PC-3 (cell line): ENCODE results near the gene POU2AF2. TPM values are rescaled to one million over a fixed set of nuclear protein-coding genes. Genes with fewer than 3 reads are reported as not detected.

ENCODE experiments used
- ATAC-seq: fragments of 200-7000 bp; cut with Tn5 transposase; 2 replicates; pipeline ENCODE4 v1.9.1; 2020; ENCODE audit warnings: mild to moderate bottlenecking, moderate library complexity
- BruUV-seq: library from RNA; stranded (reverse); fragments of 400-500 nt; replicated peaks from 2 replicates; lab custom pipeline; 2021; lab: Mats Ljungman, UMichigan
- CTCF ChIA-PET: fragments of 300-600 bp; sonication (Branson Sonifier 250); formaldehyde crosslinking; loops from one replicate; lab custom pipeline; 2022; ENCODE audit warnings: antibody characterized with exemption; lab: Charles Lee
- POLR2A ChIA-PET: fragments of 300-600 bp; sonication (Branson Sonifier 250); formaldehyde crosslinking; loops from one replicate; lab custom pipeline; 2022; ENCODE audit warnings: antibody characterized with exemption; ENCODE audit not compliant: unreplicated experiment; lab: Charles Lee
- DNase-seq: peaks from one replicate; pipeline ENCODE4 v3.0.0-alpha.2; 2015
- H2AFZ ChIP-seq: fragments of 300-600 bp; sonication (generic); 2 replicates; pipeline ENCODE4 v1.6.0; 2016; ENCODE audit warnings: antibody characterized with exemption, low read length
- H3F3A ChIP-seq: fragments of 300-600 bp; sonication (generic); one replicate; pipeline ENCODE4 v1.6.0; 2017; ENCODE audit warnings: antibody characterized with exemption, low read length, control low read depth, mild to moderate bottlenecking; ENCODE audit not compliant: unreplicated experiment
- H3K27ac ChIP-seq: fragments of 300-600 bp; sonication (generic); 2 replicates; pipeline ENCODE4 v1.5.1; 2016; ENCODE audit warnings: mild to moderate bottlenecking, low read length
- H3K27me3 ChIP-seq: fragments of 300-600 bp; sonication (generic); 2 replicates; pipeline ENCODE4 v1.6.1; 2016; ENCODE audit warnings: low read length, mixed read lengths
- H3K36me3 ChIP-seq: fragments of 300-600 bp; sonication (generic); 2 replicates; pipeline ENCODE4 v1.6.1; 2016; ENCODE audit warnings: low read depth, mixed run types, low read length, mixed read lengths
- H3K4me1 ChIP-seq: fragments of 300-600 bp; sonication (generic); 2 replicates; pipeline ENCODE4 v1.5.1; 2016; ENCODE audit warnings: low read length; ENCODE audit not compliant: insufficient read depth
- H3K4me2 ChIP-seq: fragments of 300-600 bp; sonication (generic); 2 replicates; pipeline ENCODE4 v1.6.0; 2016; ENCODE audit warnings: low read length
- H3K4me3 ChIP-seq: fragments of 300-600 bp; sonication (generic); 2 replicates; pipeline ENCODE4 v1.5.1; 2016; ENCODE audit warnings: mild to moderate bottlenecking, low read length, mixed read lengths
- H3K79me2 ChIP-seq: fragments of 300-600 bp; sonication (generic); 2 replicates; pipeline ENCODE4 v1.6.1; 2017; ENCODE audit warnings: low read length, mixed read lengths
- H3K9ac ChIP-seq: fragments of 300-600 bp; sonication (generic); 2 replicates; pipeline ENCODE4 v1.6.0; 2016; ENCODE audit warnings: mild to moderate bottlenecking, low read length
- H3K9me2 ChIP-seq: fragments of 300-600 bp; sonication (generic); replicated peaks from 2 replicates; pipeline ENCODE4 v1.6.1; 2016; ENCODE audit warnings: mixed run types, low read length, mixed read lengths
- H3K9me3 ChIP-seq: fragments of 300-600 bp; sonication (generic); 2 replicates; pipeline ENCODE4 v1.6.1; 2016; ENCODE audit warnings: low read length, mixed read lengths
- H4K20me1 ChIP-seq: fragments of 300-600 bp; sonication (generic); 2 replicates; pipeline ENCODE4 v1.6.1; 2016; ENCODE audit warnings: low read length, mixed read lengths
- EZH2 ChIP-seq: fragments of 300-600 bp; sonication (generic); IDR thresholded peaks from one replicate; pipeline ENCODE4 v1.6.1; 2017; ENCODE audit warnings: antibody characterized with exemption, mild to moderate bottlenecking, low read length; ENCODE audit not compliant: unreplicated experiment
- EZH2phosphoT487 ChIP-seq: fragments of 300-600 bp; sonication (generic); IDR thresholded peaks from 2 replicates; pipeline ENCODE4 v1.6.1; 2018; ENCODE audit warnings: mild to moderate bottlenecking, antibody characterized with exemption, low read length, borderline replicate concordance
- intact Hi-C: fragments of 100-400 bp; cut with micrococcal nuclease; formaldehyde crosslinking; loops from 2 replicates; pipeline ENCODE4 v1.9.0; 2023
- total RNA-seq: library from RNA; depleted of rRNA; stranded (reverse); fragments of >200 nt; gene quantifications from 2 replicates; pipeline ENCODE4 v1.2.3, GENCODE V29; 2014
- TF ChIP-seq, protein P1 (sequence below): fragments of 300-600 bp; sonication (generic); conservative IDR thresholded peaks from 2 replicates; pipeline ENCODE4 v1.5.1; 2017; ENCODE audit warnings: antibody characterized with exemption, low read depth, mild to moderate bottlenecking, low read length

Gene POU2AF2
- total RNA-seq, 1 experiment from 2014 or later = not detected

DNA sequence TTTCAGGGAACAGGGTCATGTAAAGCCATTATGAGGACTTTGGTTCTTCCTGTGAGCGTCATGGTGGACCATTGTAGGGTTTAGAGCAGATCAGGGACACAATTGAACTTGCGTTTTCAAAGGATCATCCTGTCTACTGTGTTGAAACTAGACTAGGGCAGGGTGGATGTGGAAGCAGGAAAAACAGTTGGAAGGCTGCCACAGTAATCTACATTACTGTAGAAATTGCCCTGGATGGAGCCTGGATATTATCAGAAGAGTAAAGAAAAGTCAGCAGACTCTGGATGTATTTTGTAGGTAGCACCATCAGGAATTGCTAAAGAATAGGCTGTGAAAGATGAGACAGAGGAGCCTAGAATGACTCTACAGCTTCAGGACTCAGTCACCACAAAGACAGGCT, 5.4 kb downstream of the POU2AF2 start:
- no peaks in the 10 kb centered on the region for H3K79me2 ChIP-seq
- no peaks in the 10 kb centered on the region for H3F3A ChIP-seq
- H3K9ac ChIP-seq = no peak overlapping the region
- no peak overlapping the region for H3K27ac ChIP-seq
- no peak overlapping the region for H3K4me2 ChIP-seq
- H3K4me1 ChIP-seq = no peaks in the 10 kb centered on the region
- no peaks in the 10 kb centered on the region for H3K9me2 ChIP-seq
- H3K36me3 ChIP-seq = no peaks in the 10 kb centered on the region
- no TSS peak for BruUV-seq
- ChIA-PET POLR2A (interaction anchor here (0.7 kb wide), 1 partner anchor 38 kb away, joined by 3 read pairs; no protein-coding TSS in a partner anchor), CTCF (no interaction called here)
- no peaks in the 10 kb centered on the region for H4K20me1 ChIP-seq
- H3K9me3 ChIP-seq = no peaks in the 10 kb centered on the region
- TF ChIP-seq, protein P1, sequence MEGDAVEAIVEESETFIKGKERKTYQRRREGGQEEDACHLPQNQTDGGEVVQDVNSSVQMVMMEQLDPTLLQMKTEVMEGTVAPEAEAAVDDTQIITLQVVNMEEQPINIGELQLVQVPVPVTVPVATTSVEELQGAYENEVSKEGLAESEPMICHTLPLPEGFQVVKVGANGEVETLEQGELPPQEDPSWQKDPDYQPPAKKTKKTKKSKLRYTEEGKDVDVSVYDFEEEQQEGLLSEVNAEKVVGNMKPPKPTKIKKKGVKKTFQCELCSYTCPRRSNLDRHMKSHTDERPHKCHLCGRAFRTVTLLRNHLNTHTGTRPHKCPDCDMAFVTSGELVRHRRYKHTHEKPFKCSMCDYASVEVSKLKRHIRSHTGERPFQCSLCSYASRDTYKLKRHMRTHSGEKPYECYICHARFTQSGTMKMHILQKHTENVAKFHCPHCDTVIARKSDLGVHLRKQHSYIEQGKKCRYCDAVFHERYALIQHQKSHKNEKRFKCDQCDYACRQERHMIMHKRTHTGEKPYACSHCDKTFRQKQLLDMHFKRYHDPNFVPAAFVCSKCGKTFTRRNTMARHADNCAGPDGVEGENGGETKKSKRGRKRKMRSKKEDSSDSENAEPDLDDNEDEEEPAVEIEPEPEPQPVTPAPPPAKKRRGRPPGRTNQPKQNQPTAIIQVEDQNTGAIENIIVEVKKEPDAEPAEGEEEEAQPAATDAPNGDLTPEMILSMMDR = no peak
- TF ChIP-seq EZH2phosphoT487 = no peak
- TF ChIP-seq EZH2 = no peak
- no peak for ATAC-seq
- no peak overlapping the region for H3K4me3 ChIP-seq
- intact Hi-C loops = no loop called here
- H2AFZ ChIP-seq = no peak overlapping the region
- DNase-seq = no peak
- peaks cover 85% of the 10 kb centered on the region for H3K27me3 ChIP-seq

DNA sequence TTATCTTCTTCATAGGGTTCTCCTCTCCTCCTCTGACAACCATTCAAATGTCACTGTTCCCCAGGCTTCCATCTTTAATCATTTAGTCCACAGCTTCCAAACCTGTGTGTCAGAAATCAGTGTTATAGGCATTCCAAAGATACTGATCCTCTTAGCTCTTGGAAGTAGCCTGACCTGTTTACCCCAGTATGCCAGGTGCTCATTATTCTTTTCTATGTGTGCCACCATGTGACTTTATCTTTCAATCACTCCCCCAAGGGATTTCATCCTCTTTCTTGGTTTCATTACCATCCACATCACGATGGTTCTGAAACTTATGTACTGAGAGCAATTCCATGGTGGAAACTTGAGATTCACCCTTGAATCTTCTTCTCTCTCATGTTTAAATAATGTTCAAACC, 7.6 kb downstream of the POU2AF2 start:
- intact Hi-C loops = no loop called here
- Histone ChIP-seq H3K79me2 (no peaks in the 10 kb centered on the region), H3K4me1 (no peaks in the 10 kb centered on the region), H3K27ac (no peak overlapping the region), H3F3A (no peaks in the 10 kb centered on the region), H3K9me3 (no peaks in the 10 kb centered on the region), H3K27me3 (peaks cover 90% of the 10 kb centered on the region), H2AFZ (no peak overlapping the region), H3K9me2 (no peaks in the 10 kb centered on the region), H3K9ac (no peak overlapping the region), H3K4me3 (no peak overlapping the region), H4K20me1 (no peaks in the 10 kb centered on the region), H3K36me3 (no peaks in the 10 kb centered on the region), H3K4me2 (no peak overlapping the region)
- POLR2A ChIA-PET = no interaction called here
- CTCF ChIA-PET = no interaction called here
- BruUV-seq = no TSS peak
- TF ChIP-seq EZH2 (no peak), EZH2phosphoT487 (no peak)
- TF ChIP-seq, protein P1 = no peak
- DNase-seq (no peak), ATAC-seq (no peak)

DNA sequence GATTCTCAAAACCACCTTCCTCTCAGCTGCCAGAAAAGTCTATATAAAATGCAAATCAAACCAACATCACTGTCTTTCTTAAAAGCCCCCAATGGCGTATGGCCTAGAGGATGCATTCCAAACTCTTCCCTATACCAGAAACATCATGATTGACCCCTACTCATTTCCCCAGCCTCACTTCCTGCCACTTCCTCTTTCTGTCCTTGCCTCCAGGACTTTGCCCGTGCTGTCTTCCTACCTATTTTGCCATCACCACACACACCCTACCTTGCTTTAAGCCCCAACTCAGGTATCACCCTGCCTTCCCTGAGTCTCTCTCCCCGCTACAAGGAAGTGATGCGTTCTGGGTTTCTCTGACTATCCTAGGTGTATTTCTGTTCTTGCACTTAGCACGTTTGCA, 8.1 kb downstream of the POU2AF2 start:
- Histone ChIP-seq H2AFZ (no peak overlapping the region), H3K4me3 (no peak overlapping the region), H3K4me2 (no peak overlapping the region), H3K4me1 (no peaks in the 10 kb centered on the region), H3K9me2 (no peaks in the 10 kb centered on the region), H3K27me3 (peaks cover 89% of the 10 kb centered on the region), H3K9me3 (no peaks in the 10 kb centered on the region), H4K20me1 (no peaks in the 10 kb centered on the region), H3K27ac (no peak overlapping the region), H3F3A (no peaks in the 10 kb centered on the region), H3K36me3 (no peaks in the 10 kb centered on the region), H3K79me2 (no peaks in the 10 kb centered on the region), H3K9ac (no peak overlapping the region)
- TF ChIP-seq EZH2phosphoT487 (no peak), EZH2 (no peak)
- TF ChIP-seq, protein P1 = no peak
- ChIA-PET CTCF (no interaction called here), POLR2A (no interaction called here)
- ATAC-seq (no peak), DNase-seq (no peak)
- no TSS peak for BruUV-seq
- intact Hi-C loops = no loop called here
